NCI-H128 (cell line): ENCODE results near the gene TPST1.
"Not testable (repeated sequence)": the region's sequence is repeated elsewhere in the genome, so short reads cannot be mapped to it uniquely, and the experiment has no call there.

Experiments
- DNase-seq: peaks from one replicate; lab custom pipeline; 2025; ENCODE audit not compliant: unreplicated experiment; lab: John Stamatoyannopoulos, UW

Gene TPST1

DNA sequence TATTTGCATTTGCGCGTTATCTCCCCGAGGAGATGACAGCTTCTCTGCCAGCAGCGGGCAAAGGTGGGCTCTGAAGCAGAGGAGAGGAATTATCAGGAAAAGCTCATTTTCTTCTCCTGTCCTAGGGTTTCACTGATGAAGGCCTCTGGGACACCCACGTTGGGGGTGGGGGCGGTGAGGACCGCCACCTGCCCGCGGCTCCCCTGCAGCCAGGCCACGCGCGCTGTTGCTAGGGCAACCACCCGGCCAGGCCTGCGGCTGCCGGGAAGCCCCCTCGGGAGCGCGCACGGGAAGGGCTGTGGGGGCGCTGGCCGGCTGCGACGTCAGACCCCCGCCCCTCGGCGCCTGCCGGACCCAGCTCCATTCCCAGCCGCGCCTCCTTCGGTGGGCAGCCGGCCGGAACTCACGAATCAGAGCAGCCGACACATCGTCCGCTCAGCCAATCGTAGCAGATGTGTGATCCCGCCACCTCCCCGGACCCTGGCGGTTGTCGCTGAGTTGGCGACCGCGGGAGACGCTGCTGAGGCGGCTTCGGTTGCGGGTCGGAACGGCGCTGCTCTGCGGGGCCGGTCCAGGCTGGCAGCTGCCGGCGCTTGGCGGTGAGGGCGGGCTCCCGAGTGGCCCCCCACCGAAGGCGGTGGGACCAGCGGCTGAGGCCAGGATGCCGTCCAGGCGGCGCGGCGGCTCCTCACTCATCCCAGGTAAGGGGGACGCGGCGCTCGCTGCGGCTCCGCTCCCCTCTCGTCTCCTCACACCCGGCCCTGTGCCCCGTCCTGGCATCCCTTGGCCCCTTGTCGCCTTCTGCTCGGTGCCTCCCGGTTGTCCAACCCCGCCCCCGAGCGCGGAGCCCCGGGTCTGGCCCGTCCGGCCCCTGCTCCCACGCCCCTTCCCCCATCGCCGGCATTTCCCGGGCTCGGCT is at the start of gene TPST1:
Gene TPST1, plus strand, starts transcription at position 513 of the 919 bp plus-strand sequence. CDS start 35,092 bp downstream, outside the sequence.
- DNase-seq = peak; percentile 92

DNA sequence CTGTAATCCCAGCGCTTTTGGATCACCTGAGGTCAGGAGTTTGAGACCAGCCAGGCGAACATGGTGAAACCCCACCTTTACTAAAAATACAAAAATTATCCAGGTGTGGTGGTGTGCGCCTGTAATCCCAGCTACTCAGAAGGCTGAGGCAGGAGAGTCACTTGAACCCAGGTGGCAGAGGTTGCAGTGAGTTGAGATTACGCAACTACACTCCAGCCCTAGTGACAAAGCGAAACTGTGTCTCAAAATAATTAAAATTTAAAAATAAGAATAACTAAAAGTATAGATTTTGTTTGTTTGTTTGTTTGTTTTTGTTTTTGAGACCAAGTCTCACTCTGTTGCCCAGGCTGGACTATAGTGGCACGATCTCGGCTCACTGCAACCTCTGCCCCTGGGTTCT is 49.1 kb upstream of the TPST1 start:
- not testable (repeated sequence) for DNase-seq

DNA sequence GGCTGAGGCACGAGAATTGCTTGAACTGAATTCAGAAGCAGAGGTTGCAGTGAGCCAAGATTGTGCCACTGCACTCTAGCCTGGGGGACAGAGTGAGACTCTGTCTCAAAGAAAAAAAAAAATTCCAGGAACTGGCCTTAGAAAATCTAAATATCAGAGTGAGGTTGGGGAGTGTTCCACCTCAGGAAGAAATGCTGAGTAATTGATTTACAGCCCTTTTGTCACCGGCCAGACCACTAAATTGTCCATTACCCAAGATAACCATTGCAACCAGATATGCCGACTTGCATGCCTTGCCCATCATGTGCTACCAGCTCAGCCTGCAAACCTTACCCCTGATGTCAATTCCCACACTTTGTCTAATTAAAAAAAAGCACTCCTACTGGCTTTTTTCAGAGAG is 48.1 kb upstream of the TPST1 start:
- no peak for DNase-seq

DNA sequence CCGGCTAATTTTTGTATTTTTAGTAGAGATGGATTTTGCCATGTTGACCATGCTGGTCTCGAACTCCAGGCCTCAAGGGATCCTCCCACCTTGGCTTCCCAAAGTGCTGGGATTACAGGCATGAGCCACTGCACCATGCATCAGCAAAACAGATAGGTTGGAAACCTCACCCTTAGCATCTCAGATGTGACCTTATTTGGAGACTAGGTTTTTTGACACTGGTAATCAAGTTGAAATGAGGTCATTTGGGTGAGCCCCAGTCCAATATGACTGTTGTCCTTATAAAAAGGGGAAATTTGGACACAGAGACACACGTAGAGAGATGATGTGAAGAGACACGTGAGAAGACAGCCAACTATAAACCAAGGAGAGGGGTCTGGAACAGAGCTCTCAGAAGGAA is 42.5 kb upstream of the TPST1 start:
- no peak for DNase-seq

DNA sequence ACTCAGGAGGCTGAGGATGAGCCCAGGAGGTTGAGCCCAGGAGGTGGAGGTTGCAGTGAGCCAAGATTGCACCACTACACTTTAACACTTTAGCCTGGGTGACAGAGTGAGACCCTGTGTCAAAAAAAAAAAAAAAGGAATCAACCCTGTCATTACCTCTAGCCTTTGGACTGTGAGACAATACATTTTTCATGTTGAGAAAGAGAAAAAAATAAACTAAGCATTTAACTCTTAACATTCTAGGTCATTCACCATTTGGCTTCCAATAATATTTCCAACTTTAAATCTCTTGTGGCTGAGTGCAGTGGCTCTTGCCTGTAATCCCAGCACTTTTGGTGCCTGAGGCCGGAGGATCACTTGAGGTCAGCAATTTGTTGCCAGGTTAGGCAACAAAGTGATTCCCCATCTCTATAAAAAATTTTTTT is 41.9 kb upstream of the TPST1 start:
- no peak for DNase-seq

DNA sequence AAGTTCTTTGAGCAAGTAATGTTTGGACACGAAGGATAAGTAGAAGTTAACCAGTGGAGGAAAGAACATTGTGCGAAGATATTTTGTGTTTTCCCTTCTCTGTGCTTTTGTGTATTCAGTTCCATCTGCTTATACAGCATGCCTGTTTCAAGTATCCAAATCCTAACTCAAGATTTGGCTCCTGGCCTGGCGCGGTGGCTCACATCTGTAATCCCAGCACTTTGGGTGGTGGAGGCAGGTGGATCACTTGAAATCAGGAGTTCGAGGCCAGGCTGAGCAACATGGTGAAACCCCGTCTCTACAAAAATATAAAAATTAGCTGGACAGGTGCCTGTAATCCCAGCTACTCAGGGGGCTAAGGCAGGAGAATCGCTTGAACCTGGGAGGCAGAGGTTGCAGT is 40.8 kb upstream of the TPST1 start:
- no peak for DNase-seq

DNA sequence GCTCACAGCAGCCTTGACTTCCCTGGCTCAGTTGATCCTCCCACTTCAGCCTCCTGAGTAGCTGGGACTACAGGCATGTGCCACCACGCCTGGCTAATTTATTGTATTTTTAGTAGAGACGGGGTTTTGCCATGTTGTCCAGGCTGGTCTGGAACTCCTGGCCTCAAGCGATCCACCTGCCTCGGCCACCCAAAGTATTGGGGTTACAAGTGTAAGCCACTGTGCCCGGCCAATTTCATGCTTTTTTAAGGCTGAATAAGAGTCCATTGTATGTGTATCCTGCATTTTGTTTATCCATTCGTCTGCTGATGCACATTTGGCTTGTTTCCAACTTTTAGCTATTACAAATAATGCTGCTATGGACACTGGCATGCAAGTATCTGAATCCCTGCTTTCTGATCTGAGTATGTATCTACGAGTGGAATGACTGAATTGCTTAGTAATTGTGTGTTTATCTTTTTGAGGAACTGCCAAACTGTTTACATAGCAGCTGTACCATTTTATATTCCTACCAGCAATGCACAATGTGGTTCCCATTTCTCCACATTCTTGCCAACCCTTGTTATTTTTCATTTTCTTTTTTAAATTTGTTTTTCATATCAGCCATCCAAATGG is 37.3 kb upstream of the TPST1 start:
- DNase-seq = no peak

DNA sequence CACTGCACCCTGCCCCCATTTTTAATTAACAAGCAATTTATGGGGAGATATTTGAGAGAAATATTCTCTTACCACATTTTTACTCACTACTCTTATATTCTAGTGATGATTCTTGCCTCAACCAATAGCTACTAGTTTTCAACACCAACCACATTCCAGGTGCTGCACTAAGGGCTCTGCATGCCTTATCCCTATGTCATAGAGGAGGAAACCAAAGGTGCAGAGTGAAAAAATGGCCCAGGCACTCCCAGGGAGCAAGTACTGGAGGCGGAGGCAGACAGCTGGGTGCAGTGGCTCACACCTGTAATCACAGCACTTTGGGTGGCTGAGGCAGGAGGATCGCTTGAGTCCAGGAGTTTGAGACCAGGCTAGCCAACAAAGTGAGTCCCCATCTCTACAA is 35.5 kb upstream of the TPST1 start:
- no peak for DNase-seq

DNA sequence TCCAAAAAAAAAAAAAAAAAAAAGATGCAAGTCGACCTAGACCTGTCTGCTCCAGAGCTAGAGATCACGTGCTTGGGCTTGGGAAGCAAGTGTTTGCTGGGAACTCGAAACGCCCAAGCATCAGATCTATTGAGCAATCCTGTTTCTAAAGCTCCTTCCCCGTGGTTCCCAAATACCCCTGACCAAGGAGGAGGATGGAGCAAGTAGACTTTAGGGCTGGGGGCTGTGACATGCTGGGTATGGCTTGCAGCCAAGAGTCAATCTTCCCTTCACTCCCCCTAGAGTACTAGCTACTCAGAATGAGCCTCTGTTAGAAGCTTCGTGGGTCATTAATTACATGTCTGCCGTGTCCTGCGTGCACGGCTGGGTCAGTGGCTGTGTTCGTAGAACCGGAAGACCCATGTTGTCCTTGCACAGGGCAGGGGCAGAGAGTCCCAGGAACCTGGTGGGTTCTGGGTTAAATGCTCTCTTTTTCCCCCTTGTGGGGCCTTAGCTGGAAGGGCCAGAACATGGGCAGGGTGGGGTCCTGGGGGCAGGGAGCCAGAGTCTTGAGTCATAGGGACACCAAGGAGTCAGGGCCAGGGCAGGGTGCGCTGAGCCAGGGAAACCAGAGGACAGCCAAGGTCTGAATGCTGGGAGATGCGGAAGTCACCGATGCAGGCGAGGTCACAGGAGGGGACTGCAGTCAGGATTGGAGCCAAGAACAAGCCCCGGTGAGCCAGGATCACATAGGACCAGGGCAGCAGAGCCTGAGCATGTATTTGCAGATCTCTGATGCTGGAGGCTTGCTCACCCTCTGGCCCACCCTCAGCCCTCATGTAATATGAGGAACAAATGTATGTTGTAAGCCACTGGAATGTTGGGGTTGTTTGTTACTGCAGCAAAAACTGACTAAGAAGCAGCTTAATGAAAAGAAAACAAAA is 34.6 kb upstream of the TPST1 start:
- no peak for DNase-seq

DNA sequence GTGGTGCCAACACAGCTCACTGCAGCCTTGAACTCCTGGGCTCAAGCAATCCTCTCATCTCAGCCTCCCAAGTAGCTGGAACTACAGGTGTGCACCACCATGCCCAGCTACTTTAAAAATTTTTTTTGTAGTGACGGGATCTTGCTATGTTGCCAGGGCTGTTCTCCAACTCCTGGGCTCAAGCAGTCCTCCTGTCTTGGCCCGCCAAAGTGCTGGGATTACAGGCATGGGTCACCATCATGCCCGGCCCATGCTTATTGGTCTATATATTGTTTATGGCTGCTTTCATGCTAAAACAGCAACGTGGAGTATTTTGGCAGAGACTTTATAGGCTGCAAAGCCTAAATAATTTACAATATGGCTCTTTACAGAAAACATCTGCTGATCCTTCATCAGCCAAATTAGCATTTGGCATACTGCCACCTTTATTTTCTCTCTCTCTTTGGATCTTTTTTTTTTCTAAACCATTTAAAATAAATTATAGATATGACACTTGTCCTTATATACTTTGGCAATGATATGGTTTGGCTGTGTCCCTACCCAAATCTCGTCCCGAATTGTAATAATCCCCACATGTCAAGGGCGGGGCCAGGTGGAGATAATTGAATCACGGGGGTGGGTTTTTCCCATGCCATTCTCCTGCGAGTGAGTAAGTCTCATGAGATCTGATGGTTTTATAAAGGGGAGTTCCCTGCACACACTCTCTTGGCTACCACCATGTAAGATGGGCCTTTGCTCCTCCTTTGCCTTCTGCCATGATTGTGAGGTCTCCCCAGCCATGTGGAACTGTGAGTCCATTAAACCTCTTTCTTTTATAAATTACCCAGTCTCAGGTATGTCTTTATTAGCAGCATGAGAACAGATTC is 32.4 kb upstream of the TPST1 start:
- not testable (repeated sequence) for DNase-seq

DNA sequence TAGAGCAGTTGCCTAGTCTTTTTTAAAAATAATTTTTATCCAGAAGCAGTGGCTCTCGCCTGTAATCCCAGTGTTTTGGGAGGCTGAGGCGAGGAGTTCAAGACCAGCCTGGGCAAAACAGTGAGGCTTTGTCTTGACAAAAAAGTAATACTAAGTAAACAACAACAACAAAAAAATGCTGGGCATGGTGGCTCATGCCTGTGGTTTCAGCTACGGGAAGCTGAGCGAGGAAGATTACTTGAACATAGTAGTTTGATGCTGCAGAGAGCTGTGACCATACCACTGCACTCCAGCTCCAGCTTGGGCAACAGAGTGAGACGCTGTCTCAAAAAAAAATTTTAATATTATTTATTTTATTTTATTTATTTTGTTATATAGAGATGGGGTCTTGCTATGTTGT is 31.3 kb upstream of the TPST1 start:
- DNase-seq = no peak

DNA sequence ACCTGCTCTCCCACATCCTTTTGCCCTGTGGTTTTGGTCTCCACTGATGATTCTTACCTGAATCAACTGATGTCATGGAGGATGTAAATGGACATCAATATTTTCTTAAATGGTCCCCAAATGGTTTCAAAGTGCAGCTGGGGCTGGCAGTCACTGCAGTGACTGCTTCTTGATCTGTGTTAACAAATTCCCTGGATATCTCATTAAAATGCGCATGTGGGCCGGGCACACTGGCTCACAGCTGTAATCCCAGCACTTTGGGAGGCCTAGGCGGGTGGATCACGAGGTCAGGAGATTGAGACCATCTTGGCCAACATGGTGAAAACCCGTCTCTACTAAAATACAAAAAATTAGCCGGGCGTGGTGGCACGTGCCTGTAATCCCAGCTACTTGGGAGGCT is 30.1 kb upstream of the TPST1 start:
- DNase-seq = not testable (repeated sequence)

DNA sequence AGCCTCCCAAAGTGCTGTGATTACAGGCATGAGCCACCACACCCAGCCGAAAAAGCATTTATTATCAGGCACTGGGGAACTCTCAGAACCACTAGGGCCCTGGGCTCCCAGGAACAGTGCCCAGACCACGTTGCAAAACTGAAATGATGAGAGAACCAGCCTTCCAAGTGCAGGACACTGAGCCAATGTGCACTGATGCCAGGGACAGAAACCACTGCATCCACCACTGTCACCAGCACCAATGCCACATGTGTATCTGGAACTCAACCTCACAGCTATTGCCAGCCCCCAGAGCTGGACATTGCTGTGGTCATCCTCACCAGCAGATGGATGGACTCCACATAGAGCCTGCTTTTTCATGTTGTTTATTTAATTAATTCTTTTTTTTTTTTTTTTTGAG is 28.2 kb upstream of the TPST1 start:
- DNase-seq = no peak

DNA sequence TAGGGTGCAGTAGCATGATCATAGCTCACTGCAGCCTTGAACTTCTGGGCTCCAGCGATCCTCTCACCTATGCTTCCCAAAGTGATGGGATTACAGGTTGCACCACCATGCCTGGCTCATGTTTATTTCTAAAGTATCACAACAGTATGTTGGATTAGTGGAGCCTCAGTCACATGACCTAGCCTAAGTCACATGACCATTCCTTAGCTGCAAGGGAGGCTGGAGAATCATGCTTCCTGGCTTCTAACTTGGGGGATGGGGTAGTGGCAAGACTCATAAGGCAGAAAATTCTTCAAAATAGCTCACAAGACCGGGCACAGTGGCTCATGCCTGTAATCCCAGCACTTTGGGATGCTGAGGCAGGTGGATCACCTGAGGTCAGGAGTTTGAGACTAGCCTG is 26.9 kb upstream of the TPST1 start:
- no peak for DNase-seq

DNA sequence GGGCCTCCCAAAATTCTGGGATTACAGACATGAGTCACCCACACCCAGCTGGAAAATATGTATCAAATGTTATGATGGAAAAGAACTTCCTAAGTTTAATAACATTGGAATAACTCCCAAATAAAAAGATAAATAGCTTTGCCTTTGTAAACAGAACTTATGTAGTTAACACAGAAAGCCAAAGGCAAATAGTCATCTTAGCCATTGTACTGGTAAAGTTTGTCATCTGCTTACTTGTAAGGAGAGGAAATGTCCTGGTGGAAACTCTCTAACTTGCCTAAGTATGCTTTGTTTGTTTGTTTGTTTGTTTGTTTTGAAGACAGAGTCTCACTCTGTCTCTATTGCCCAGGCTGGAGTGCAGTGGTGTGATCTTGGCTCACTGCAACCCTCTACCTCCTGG is 23.8 kb upstream of the TPST1 start:
- DNase-seq = no peak

DNA sequence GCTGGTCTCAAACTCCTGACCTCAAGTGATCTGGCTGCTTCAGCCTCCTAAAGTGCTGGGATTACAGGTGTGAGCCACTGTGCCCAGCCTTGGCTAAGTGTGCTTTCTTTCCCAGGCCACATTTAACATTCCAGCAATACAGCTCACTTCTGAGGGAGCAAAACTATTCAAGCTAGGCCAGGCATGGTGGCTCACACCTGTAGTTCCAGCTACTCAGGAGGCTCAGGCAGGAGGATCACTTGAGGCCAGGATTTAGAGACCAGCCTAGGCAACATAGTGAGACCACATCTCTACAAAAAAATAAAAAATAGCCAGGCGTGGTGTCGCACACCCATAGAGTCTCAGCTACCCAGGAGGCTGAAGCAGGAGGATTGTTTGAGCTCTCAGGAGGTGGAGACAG is 23.3 kb upstream of the TPST1 start:
- no peak for DNase-seq

DNA sequence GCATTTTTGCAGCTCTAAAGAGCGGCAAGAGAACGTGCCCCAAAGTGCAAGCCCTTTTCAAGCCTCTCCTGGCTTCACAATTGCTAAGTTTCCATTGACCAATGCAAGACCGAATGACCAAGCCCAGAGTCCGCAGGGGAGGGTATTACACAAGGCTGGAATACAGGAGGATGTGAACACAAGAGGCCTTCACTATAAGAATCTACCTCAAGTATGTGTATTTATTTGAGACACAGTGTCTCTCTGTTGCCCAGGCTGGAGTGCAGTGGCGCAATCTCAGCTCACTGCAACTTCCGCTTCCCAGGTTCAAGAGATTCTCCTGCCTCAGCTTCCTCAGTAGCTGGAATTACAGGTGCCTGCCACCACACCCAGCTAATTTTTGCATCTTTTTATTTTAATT is 22.2 kb upstream of the TPST1 start:
- no peak for DNase-seq

DNA sequence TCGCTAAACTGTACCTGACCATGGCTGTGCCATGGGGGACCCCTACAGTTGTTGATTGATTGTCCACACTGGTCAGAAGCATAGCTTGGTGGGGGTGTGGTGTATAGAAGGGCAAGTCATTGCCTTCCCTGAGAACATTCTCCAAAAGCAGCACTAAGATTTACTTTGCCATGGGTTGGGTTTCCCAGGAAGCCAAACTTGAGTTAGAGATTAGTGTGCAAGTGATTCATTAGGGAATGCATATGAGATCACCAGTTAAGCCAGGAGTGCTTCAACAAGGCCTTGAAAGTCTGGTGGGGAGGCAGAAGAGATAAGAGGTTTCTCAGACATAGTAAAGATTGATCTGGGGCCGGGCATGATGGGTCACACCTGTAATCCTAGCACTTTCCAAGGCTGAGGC is 21.4 kb upstream of the TPST1 start:
- DNase-seq = no peak

DNA sequence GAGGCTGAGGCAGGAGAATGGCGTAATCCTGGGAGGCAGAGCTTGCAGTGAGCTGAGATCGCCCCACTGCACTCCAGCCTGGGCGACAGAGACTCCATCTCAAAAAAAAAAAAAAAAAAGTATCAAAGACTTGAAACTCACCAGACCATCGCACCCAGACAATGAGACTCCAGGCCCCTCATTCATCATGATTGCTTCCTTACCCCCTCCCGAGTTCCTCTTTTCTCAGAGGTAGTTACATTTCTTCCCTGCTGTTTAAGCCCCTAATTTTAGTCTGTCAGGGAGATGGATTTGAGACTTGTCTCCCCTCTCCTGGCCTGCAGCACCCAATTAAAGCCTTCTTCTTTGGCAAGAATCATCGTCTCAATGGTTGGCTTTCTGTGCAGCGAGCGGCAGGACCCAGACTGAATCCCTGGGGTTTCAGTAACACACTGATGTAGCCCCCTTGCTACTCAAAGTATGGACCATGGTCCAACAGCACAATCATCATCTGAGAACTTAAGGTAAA is 19.4 kb upstream of the TPST1 start:
- DNase-seq = no peak

DNA sequence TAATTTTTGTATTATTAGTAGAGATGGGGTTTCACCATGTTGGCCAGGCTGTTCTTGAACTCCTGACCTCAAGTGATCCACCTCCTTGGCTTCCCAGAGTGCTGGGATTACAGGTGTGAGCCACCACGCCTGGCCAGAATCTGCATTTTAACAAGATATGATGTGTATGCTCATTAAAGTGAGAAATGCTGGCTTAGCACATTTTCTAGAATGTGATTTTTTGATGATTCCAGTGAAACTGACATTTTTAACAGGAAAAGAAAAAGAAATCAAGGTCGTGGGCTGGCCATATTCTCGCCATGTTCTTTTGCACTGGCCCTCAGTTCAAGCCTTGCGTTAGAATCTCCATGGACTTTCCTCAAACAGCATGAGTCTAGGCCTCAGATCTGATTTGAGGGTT is 18.1 kb upstream of the TPST1 start:
- no peak for DNase-seq
